ENCODE results near the gene TSGA10. TPM values are rescaled to one million over a fixed set of nuclear protein-coding genes. Genes with fewer than 3 reads are reported as not detected.
A peak's percentile ranks its signal among the peaks of the same experiment; 100 is the strongest.

TSGA10 gene
- total and polyA plus RNA-seq, 2 experiments from 2014 or later, result 6.4 to 24.2 TPM

- TF ChIP-seq EZH2phosphoT487 (IDR thresholded peaks at IDR 0.05; ENCODE audit: unreplicated experiment) (no peak), JUNB (IDR thresholded peaks at IDR 0.05; ENCODE audit: unreplicated experiment) (no peak), STAT1 (IDR thresholded peaks at IDR 0.05; ENCODE audit: unreplicated experiment) (no peak), ZNF114 (CRISPR knock-in tag; IDR thresholded peaks at IDR 0.05) (no peak), ETS1 (IDR thresholded peaks at IDR 0.05) (no peak), ZNF331 (CRISPR knock-in tag; IDR thresholded peaks at IDR 0.05; ENCODE audit: low read depth) (no peak)
- TF ChIP-seq, protein P1, sequence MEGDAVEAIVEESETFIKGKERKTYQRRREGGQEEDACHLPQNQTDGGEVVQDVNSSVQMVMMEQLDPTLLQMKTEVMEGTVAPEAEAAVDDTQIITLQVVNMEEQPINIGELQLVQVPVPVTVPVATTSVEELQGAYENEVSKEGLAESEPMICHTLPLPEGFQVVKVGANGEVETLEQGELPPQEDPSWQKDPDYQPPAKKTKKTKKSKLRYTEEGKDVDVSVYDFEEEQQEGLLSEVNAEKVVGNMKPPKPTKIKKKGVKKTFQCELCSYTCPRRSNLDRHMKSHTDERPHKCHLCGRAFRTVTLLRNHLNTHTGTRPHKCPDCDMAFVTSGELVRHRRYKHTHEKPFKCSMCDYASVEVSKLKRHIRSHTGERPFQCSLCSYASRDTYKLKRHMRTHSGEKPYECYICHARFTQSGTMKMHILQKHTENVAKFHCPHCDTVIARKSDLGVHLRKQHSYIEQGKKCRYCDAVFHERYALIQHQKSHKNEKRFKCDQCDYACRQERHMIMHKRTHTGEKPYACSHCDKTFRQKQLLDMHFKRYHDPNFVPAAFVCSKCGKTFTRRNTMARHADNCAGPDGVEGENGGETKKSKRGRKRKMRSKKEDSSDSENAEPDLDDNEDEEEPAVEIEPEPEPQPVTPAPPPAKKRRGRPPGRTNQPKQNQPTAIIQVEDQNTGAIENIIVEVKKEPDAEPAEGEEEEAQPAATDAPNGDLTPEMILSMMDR (conservative IDR thresholded peaks at IDR 0.05; ENCODE audit: low read depth in 2 of 2), result no peak
Observed at GRCh38 chr2:99112617-99113016, 42.1 kb downstream of the TSGA10 start (continued).

GRCh38 chr2:99111945-99112344 lies 42.8 kb downstream of the TSGA10 start:
- Mint-ChIP-seq H3K4me1 (peaks cover 6% of the 10 kb centered on the region), H3K9me3 (no peaks in the 10 kb centered on the region), H3K27me3 (ENCODE audit: insufficient read depth, low read depth, poor library complexity) (peaks cover 2% of the 10 kb centered on the region), H3K36me3 (ENCODE audit: low read depth) (no peaks in the 10 kb centered on the region), H3K4me3 (no peak overlapping the region), H3K27ac (peak overlapping the region; percentile 9; the same call in 1 of the 2 replicates)
- Histone ChIP-seq H3K27ac (ENCODE audit: low read depth) (no peak overlapping the region), H3K4me3 (no peak overlapping the region), H3K9me2 (ENCODE audit: insufficient read depth) (no peaks in the 10 kb centered on the region), H2AFZ (no peak overlapping the region), H3K27me3 (ENCODE audit: insufficient read depth) (no peaks in the 10 kb centered on the region), H3F3A (replicated peaks; ENCODE audit: low read depth) (no peaks in the 10 kb centered on the region), H4K20me1 (replicated peaks; ENCODE audit: insufficient read depth) (no peaks in the 10 kb centered on the region), H3K36me3 (ENCODE audit: insufficient read depth) (no peaks in the 10 kb centered on the region), H3K79me2 (replicated peaks; ENCODE audit: insufficient read depth) (no peaks in the 10 kb centered on the region), H3K4me1 (ENCODE audit: insufficient read depth) (no peaks in the 10 kb centered on the region), H3K4me2 (no peak overlapping the region)
- no peak for ATAC-seq
- DNase-seq (ENCODE audit: low spot score), result no peak
- no peak for TF ChIP-seq ETS1 (IDR thresholded peaks at IDR 0.05)
- TF ChIP-seq, protein P2, sequence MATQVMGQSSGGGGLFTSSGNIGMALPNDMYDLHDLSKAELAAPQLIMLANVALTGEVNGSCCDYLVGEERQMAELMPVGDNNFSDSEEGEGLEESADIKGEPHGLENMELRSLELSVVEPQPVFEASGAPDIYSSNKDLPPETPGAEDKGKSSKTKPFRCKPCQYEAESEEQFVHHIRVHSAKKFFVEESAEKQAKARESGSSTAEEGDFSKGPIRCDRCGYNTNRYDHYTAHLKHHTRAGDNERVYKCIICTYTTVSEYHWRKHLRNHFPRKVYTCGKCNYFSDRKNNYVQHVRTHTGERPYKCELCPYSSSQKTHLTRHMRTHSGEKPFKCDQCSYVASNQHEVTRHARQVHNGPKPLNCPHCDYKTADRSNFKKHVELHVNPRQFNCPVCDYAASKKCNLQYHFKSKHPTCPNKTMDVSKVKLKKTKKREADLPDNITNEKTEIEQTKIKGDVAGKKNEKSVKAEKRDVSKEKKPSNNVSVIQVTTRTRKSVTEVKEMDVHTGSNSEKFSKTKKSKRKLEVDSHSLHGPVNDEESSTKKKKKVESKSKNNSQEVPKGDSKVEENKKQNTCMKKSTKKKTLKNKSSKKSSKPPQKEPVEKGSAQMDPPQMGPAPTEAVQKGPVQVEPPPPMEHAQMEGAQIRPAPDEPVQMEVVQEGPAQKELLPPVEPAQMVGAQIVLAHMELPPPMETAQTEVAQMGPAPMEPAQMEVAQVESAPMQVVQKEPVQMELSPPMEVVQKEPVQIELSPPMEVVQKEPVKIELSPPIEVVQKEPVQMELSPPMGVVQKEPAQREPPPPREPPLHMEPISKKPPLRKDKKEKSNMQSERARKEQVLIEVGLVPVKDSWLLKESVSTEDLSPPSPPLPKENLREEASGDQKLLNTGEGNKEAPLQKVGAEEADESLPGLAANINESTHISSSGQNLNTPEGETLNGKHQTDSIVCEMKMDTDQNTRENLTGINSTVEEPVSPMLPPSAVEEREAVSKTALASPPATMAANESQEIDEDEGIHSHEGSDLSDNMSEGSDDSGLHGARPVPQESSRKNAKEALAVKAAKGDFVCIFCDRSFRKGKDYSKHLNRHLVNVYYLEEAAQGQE (IDR thresholded peaks at IDR 0.05; ENCODE audit: unreplicated experiment), result no peak
- no peak for TF ChIP-seq NANOG (IDR thresholded peaks at IDR 0.05; ENCODE audit: borderline replicate concordance)
- TF ChIP-seq, protein P1 (conservative IDR thresholded peaks at IDR 0.05; ENCODE audit: low read depth in 2 of 2), result no peak
- no peak for TF ChIP-seq ZNF114 (CRISPR knock-in tag; IDR thresholded peaks at IDR 0.05)
- no peak for TF ChIP-seq EZH2phosphoT487 (IDR thresholded peaks at IDR 0.05; ENCODE audit: unreplicated experiment)

Data from GM23338 (cell line).